Embryonic facial prominence (tissue), 1 donor: Measurements from ENCODE around the gene TMEM187.

Experiments used
- DNase-seq: peaks from one replicate; pipeline ENCODE4 v3.0.0-alpha.2; 2016; ENCODE audit errors: extremely low spot score

Gene TMEM187

DNA sequence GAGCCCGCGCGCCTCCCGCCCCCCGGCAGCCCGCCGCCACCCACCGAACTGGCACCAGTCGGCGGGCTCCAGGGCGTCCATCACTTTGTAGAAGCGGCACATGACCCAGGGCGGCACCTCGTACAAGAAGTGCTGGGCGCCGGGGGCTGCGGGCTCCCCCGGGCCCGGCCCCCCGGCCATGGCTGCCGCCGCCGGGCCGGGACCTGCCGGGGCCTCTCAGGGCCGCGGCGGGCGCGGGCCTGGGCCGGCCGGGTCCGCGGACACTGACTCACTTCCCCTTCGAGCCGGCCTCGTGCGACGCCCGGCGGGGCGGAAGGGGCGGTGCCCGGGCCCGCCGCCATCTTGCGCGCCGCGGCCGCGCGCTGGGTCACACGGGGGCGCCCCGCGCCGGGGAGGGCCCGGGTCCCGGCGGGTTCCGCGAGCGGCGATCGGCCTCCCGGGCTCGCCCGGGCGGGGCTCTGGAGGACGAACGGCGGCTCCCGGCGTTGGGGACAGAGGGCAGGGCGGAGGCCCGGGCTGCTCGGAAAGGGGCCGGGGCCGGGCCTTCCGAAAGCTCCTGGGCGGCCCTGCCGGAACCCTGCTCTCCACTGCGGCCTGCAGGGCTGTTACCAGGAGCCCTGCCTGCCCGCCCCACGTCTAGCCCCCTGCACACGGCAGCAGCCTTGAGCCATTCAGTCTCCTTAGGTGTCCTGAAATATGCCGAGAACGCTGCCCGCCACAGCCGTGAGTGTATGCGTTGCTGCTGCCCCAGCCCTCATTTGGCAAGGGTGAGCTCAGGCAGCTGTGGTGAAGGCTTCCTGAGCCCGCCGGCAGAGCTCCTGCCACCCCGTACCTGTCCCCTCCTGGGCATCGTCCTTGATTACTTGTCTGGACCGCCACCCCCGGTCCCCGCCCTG is 47.3 kb downstream of the TMEM187 start, which contains the start of gene IRAK1:
Gene IRAK1, minus strand, starts transcription at position 270 of the 896 bp plus-strand sequence. Its CDS starts 90 bp downstream, at position 180.
- DNase-seq, result no peak

DNA sequence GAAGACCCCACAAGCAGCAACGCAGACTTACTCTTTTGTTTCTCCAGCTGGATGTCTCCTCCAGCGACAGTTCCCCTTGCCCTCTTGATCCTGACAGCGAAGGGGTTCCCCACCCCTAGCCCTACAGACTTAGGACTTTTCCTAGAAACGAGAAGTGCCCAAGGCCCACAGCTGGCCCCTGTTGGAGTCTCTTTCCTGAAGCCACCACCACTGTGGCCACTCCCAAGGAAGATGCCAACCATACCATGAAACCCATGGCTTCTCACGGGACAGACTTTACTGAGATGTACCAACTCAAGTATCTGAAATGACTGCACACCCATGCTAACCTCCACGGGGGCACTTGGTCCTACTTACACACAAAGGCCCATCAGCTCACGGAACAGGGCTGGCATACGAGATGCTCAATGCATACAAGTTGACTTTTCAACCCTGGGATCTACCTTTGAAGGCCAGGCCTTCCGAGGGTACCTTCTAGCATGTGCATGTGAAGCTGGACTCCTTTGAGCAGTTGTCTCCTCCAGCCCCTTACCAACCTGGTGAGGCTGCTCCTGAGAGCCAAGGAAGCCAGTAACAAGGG is 48.1 kb downstream of the TMEM187 start:
- no peak for DNase-seq

DNA sequence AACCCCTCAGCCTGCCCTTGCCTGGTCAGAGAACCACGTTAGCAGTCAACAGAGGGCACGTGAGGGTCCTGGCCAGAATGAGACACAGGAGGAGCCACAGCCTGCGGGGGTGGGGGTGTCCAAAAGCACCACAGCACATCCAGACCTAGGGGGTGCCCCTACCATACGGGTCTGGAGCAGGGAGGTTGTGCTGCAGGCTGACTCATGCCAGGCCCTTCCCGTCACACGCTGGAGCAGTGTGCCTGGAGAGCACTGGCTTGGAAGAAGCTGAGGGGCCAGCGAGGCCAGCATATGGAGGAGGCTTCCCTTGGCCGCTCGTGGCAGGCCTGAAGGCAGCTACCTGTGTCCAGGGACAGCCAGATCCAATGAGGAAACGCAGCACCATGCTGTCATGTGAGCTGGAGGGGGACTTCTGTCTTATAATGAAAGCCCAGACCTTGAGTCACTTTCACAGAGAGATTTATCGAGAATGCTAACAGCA is 48.6 kb downstream of the TMEM187 start:
- no peak for DNase-seq

DNA sequence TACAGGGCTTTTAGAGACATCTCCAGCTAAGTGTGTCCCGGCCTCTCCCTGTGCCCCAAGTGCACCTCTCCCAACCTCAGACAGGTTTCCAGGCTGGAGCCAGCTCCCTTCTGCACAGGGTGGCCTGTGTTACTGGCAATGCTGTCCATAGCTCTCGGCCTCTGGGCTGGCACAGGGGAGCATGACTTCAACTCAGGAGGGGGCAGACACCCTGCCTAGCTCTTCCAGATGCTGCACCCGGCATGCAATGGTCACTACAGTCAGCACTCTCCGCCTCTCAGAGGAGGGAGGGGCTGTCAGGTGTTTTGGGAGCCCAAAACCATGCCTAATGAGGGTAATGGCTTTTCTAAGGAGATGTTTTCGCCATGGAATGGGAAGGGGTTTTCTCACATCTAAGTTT is 49.6 kb downstream of the TMEM187 start:
- no peak for DNase-seq

DNA sequence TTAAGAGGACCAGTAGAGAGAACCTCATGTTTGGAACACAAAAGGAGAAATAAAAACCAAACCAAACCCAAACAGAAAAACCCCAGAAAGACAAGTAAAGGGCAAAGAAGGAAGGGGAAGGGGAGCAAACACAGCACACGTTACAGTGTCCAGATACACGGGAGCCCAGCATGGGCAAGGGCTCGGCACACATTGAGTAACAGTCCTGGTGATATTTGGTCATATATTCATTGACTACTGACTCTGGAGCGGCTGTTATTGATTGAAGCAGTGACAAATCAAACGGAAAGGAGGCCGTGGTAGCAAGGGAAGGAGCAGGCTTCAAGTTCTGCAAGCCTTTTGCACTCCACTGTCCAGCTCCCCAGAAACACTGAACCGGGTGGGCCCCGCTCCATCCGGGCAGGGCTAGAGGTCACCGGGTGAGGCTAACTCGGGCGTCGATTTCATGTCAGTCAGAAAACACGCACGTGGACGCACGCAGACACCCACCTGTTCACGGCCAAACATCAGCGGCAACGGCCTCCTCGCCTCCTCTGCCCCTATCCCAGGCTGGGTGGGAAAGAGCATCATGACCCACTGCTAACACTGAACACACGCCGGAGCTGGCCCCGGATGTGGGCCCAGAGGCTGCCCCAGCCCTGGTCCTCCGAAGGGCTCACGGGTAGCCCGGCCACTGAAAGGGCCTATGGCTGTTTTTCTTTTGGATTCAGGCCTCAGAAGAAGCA is 50.9 kb downstream of the TMEM187 start:
- DNase-seq, result no peak

DNA sequence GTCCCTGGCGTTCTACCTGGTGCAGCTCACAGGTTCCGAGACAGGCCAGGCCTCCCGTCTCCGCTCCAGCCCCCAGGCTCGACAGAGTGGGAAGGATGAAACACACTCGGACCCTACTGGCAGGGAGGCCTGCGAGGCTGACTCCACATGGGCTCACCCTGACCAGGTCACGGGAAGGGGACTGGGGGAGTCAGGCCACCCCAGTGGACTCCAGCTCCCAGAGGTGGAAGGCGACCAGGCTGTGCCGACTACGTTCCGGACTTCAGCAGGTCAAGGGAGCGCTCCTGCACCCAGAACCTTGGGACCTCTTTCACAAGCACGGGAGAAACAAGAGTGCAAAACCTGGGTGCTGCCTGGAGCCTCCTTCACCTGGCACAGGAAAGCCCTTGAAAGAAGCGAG is 51.7 kb downstream of the TMEM187 start:
- no peak for DNase-seq

DNA sequence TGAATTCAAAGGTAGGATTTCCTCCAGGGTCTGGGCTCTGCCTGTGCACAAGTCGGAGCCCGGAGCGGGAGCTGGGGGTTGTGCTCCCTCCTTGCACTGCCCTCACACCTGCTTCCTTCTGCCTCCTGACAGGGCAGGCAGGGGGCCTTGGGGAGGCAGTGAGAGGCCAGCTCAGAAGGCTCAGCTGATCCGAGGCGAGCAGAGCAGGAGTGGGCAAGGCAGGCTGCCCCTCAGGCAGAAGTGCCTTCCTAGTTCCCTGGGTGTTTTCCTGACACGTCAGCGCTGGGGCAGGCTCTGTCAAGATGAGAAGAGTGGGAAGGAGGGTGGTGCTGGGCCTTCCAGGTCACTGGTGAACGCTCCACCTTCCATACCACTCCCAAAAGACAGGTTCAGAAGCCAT is 52.7 kb downstream of the TMEM187 start:
- DNase-seq, result no peak

DNA sequence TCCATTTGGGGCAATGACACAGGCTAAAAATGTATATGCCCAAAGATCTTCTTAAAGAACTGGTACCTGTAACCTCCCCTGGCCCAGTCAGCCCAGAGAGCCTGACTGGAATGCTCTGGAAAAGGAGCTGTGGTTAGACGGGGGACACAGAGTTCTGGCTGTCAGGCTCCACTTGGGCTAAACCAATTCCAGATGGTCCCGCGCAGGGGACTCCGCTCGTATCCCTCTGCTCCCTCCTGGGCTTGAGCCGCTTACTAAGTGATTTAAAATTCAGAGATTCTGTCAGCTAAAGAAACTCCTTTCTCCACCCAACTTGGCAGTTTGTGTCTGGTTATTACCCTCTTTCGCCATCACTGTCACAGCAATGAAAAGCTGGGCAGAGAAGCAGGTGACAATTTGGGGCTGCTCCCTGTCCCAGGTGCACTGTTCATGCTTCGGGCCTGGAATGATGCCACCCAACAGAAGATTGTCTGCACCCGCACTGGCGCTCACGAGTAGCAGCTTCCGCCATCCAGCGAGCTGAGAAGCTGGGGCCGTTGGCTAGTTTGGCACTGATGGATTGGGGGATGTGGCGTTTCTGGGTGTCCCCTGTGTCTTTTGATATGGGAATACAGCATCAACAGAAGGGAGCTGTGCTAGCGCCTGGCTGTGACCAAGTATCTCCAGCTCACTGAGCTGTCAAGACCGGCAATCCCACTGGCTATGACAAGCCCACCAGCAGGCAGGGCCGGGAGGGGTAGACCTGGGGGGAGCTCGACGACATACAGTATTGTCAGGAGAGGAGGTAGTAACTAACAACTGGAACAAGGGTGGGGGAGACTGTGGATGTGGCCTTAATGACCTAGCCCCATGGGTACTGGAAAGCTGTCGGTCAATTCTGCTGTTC is 53.8 kb downstream of the TMEM187 start:
- no peak for DNase-seq

DNA sequence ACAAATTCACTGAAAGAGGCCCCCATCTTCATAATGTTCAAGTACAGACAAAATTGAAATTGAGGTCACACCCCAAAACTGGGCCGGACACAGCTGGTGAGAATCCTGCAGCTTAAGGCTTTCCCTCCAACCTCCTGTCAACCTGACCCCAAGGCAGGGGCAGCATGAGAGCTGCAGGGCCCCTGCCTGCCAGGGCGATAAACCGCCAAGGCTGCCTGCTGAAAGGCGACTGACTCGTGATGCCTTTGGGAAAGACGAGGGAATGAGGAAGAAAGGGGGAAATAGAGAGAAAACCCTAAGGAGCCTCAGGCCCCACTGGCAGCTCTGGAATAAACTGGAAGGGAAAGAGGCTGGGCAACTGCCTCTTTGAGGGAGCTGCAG is 54.5 kb downstream of the TMEM187 start:
- no peak for DNase-seq

DNA sequence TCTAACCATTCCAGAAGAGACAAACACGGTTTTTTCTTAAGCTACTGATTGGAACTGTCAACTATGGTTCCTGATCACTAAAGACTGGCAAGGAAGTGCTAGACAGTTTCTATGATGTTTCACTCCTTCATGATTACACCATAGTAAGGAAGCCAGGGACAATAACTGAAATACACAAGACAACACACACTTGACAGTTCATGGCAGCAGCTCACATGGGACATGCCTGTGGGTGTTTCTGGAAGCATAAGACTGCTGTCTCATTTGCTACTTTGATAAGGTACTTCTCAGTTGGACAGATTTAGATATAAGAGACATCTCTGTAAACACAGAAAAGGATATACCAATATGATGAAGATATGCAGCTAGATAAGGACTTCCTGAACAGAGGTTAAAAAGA is 55.4 kb downstream of the TMEM187 start:
- DNase-seq, result no peak

DNA sequence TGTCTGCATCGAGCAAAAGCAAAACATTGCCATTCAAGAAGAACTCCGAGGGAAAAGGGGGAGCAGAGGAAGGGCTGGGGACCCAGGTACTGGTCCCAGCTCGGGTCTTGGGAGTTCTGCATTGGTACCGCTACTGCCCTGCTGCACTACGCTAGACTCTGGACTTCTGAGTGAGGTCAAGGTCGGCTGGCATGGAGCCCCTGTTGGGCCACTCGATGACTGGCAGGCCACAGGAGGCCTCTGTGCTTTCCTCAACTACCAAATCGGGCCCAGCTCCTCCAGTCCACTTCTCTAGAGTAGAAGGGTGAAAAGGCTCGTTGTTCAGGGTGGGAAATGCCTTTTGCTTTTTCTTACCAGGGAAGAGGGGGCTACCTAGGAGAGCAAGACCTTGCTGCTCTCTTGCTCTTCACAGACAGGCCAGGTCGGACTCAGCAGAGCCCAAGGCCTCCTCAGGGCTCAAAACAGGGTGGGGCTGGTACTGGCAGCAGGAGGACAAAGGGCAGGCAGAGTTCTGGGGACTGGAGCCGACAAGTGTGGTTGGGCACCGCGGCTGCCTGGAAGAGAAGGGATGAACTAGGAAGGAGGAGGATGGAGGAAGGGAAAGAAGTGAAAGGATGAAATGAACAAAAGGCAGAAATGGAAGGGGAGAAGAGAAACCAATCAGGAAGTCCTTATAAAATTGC is 56.1 kb downstream of the TMEM187 start:
- DNase-seq, result no peak

DNA sequence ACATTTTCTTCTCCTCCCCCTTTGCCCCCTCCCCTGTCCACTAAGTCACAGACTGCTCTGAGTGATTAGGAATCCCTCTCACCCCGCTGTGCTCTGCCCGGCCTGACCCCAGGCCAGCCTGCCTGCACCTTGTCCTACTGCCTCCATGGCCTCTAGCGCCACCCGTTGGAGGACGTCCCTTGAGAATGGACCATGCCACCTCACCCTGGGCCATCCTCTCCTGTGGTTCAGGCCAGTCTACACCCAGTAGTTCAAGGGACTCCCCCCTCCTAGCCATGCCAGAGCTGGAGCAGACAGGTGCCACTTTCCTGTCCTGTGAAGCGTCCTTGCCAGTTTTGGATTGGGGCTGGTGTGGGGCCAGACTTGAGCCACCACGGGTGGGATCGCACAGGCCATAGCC is 56.9 kb downstream of the TMEM187 start:
- no peak for DNase-seq

DNA sequence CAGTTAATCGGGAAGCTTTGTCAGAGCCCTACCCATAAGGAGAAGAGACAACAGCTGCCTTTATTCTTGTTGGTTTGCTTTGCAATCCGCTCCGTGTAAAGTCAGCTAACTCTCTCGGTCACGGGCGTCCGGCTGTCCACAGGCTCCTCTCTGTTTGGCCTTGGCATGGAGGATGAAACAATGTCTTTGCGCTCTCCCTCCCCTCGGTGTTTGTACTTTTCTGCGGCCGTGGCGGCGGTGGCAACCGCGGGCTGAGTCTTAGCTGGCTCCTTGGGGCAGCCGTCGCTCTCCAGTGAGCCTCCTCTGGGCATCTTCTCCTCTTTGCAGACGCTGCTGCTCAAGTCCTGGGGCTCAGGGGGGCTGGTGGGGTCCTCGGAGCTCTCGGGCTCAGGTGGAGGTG is 57.7 kb downstream of the TMEM187 start:
- no peak for DNase-seq

DNA sequence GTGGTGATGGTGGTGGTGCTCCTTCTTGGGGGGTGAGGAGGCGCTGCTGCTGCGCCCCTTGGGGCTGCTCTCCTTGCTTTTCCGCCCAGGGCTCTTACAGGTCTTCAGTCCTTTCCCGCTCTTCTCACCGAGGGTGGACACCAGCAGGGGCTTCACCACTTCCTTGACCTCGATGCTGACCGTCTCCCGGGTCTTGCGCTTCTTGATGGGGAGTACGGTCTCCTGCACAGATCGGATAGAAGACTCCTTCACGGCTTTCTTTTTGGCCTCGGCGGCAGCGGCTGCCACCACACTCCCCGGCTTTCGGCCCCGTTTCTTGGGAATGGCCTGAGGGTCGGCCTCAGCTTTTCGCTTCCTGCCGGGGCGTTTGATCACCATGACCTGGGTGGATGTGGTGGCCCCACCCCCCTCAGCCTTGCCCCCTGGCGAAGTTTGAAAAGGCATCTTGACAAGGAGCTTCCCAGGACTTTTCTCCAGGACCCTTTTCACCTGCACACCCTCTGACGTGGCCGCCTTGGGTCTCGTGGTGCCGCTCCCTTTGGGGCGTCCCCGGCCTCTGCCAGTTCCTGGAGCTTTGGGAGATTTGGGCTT is 58.3 kb downstream of the TMEM187 start:
- DNase-seq, result no peak

DNA sequence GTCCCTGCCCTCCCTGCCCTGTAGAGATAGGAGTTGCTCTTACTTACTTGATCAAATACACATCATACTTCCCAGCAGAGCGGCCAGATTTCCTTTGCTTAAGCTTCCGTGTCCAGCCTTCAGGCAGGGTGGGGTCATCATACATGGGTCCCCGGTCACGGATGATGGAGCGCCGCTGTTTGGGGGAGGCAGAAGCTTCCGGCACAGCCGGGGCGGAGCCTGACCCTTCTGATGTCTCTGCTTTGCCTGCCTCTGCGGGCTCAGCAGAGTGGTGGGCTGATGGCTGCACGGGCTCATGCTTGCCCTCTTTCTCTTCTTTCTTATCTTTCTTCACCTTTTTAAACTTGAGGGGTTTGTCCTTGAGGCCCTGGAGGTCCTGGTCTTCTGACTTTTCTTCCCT is 59.6 kb downstream of the TMEM187 start:
- DNase-seq, result no peak

DNA sequence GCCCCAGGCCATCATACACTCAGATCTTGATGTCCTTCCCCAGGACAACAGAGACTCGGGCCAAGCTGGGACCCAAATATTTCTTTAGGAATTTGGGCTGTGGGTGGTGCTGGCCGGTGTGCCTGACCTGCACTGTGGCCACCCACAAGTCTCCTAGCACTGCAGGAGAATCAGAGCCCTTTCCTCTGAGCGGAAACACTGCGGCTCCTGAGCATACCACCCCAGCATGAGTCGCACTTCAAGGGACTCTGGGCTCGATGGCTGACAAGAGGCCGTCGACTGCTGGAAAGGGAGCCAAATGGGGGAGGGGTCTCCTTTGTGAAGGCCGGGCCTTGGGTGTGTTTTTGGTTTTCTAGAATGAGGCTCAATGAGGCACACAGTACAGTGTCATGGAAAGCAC is 60.1 kb downstream of the TMEM187 start:
- no peak for DNase-seq
